Epithelial cell of prostate (primary cell): ENCODE measurements around the gene NECTIN4.
"Not testable (repeated sequence)": the region's sequence is repeated elsewhere in the genome, so short reads cannot be mapped to it uniquely, and the experiment has no call there.

Source experiments
- DNase-seq: peaks from one replicate; pipeline ENCODE4 v3.0.0-alpha.2; 2011; ENCODE audit warnings: low read depth, low spot score
- H3K27ac ChIP-seq: fragments of 450-650 bp; 2 replicates; pipeline ENCODE4 v1.5.1; 2017; ENCODE audit warnings: mild to moderate bottlenecking

The NECTIN4 gene

GRCh38 chr1:161066694-161067093 is 22.7 kb downstream of the NECTIN4 start:
- no peak for DNase-seq
- H3K27ac ChIP-seq: no peak overlapping the region

DNA sequence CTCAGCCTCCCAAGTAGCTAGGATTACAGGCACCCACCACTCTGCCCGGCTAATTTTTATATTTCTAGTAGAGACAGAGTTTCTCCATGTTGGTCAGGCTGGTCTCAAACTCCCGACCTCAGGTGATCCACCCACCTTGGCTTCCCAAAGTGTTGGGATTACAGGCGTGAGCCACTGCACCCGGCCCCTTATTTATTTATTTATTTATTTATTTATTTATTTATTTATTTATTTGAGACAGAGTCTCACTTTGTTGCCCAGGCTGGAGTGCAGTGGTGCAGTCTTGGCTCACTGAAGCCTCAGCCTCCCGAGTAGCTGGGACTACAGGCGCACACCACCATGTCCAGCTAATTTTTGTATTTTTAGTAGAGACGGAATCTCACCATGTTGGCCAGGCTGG is 23.7 kb downstream of the NECTIN4 start:
- not testable (repeated sequence) for H3K27ac ChIP-seq

GRCh38 chr1:161063936-161064335 is 25.4 kb downstream of the NECTIN4 start:
- H3K27ac ChIP-seq: not testable (repeated sequence)

More for the DNA sequence above, 23.7 kb downstream of the NECTIN4 start:
- not testable (repeated sequence) for DNase-seq

DNA sequence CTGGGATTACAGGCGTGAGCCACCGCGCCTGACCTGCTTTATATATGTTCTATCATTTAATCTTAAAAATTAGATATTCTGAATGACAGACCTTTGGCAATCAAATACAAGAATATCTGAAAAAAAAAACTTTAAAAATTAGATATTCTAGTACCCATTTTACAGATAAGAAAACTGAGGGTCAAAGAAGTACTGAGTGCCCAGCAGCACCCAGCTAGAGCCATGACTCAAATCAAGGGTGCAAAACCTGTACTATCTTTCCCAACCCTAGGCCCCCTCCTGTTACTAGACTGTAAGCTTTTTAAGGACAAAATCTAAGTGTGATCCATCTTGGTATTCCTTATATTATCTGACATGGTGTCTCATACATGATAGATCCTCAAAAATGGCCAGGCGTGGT is 27.9 kb downstream of the NECTIN4 start:
- no peak for DNase-seq
- no peak overlapping the region for H3K27ac ChIP-seq

More at GRCh38 chr1:161063936-161064335, 25.4 kb downstream of the NECTIN4 start:
- DNase-seq: not testable (repeated sequence)

GRCh38 chr1:161059293-161059692 is 30.1 kb downstream of the NECTIN4 start:
- no peak overlapping the region for H3K27ac ChIP-seq

DNA sequence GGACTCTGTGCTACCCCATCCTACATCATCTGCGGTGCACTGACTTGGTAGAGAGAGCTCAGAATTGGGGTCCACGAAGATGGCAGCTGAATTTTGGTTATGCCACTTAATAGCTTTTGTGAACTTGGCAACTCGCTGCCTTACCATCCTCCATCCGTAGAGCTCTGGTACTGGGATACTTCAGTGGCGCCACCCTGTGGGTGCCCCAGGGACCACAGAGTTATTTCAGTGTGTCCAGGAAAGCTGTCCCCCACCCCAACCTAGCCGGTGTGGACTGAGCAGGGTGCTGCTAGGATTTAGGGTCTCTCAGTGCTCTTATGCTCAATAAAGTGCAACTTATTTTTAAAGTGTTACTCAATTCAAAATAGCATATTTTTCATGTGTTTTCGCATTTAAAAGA is 34.6 kb downstream of the NECTIN4 start:
- H3K27ac ChIP-seq: no peak overlapping the region
- DNase-seq: no peak

More at GRCh38 chr1:161059293-161059692, 30.1 kb downstream of the NECTIN4 start:
- no peak for DNase-seq

DNA sequence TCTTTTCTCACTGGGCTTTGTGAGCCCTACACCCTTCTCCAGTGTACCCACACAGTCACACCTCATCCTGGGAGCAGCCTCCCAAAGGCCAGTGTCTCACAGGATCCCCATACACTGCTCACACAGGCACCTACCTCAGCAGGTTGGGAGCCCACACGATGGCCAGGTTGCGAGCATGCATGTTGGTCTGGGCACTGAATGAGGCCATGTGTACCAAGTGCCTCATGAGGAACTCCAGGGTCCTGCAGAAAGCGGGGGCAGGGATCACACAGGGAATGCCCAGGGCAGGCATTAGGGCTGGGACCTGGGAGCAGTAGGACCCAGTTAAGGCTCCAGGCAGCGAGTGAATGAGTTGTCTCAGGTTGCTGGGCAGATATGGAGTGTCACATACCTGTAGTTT is 35.1 kb downstream of the NECTIN4 start:
- DNase-seq: no peak
- H3K27ac ChIP-seq: no peak overlapping the region

DNA sequence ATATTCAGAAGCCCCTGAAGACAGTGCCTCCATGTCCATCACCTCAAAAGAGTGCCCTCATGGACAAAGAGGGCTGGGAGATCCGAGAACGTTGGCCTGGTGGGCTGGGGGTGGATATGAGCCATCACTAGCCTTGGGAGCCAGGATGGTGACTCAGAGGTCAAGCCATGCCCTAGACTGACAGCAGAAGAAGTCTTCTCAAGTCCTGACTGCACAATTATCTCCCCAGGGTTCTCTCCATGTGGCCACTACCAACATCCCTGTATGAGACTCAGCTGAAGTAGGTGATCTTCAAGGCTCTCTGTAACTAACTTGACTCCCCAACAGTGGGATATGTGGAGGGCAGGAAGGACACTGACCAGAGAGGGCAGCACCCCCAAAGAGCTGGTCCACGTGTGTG is 36.5 kb downstream of the NECTIN4 start:
- H3K27ac ChIP-seq: no peak overlapping the region
- DNase-seq: no peak

DNA sequence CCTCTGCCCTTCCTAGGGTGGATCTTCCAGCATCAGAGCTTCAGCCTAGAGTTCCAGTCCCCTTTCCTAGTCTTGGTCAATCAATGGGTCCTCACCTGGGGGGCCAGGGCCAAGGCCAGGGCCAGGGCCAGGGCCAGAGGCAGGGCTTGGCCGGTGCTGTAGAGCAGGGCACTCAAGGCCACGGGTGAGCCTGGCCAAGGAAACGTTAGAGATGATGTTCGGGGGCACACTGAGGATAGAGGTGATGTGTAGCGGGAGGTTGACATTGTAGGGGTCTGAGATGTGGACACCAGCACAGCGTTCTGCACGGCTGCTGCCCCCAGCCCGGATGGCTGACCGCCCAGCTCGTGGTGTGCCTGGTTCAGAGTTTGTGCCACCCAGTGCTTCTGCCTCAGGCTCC is 38.1 kb downstream of the NECTIN4 start:
- H3K27ac ChIP-seq: no peak overlapping the region
- no peak for DNase-seq

DNA sequence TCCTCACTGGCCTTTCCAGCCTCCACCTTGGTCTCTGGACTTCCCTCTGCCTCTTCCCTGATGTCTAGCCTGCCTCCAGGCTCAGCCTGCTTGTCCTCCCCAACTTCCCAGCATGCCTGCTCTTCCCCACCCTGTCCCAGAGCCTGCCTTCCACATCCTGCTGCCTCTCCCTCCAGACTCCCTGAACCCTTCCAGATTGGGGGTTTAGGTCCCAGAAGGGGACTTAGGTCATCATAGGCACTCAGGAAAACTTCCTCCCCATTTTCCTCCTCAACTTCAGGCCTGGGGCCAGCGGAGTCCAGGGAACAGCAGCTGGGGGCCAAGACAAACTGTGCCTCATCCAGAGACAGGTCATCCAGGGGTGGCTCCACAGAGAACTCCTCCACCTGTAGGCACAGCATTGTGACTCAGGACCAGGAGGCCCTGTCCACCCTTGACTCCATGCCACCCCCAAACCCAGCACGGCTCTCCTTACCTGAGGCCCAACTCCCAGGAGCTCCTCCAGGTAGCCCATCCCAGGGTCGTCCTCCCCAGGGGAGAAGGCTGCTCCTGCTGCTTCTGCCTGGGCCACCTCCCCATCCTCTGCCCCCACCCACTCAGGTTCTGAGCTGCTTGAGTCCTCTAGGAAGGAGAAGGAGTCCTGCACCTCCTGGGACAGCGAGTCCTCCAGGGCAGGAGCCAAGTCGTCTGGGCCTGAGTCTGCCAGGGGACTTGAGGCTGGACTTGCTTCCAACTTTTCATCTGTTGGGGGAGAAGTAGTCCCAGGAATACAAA is 40.2 kb downstream of the NECTIN4 start:
- no peak overlapping the region for H3K27ac ChIP-seq
- DNase-seq: no peak

DNA sequence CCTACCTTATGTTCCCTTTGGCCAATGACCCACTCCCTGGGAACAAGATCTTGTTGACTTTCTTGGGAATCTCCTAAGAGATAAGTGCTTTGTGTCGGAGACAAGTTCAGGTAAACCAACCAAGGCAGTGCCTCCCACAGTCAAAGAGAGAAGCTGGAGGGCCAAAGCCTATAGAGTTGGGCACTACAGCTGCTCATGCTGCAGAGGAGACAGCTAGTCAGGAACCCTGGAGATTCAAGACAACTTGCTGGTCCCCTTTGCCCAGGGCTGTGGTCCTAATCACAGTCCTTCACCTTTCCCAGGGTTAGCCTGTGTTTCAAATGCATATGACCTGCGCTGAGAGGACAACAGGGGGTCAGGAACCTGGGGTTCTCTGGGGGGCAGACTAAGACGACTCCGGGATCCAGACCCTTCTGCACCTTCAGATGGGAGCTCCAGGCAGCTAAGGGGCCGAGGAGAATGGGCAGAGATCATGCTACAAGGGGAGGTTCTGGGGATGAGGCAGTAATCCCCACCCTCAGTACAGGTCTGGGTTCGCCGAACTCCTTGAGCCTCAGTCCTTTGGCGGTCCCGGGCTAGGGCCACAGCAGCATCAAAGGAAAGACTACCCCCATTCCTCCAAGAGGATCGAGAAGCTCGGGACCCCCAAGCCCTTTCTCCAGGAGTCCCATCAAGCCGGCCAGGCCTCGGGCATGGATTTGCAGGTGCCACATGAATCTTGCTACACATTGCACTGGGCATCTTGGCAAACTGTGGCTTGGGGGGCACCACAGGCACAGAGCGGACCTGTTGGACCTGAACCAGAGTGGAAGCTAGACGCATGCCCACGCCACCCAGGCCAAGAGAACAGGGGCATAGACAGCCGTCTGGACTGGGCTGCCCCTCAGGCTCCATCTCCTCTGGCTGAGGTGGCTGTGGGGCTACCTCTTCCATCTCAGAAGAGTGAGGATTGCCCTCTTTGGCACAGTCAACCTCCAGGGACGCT is 41.6 kb downstream of the NECTIN4 start:
- DNase-seq: no peak
- H3K27ac ChIP-seq: no peak overlapping the region

GRCh38 chr1:161046605-161047228 is 42.6 kb downstream of the NECTIN4 start:
- no peak for DNase-seq
- peak overlapping the region; percentile 91 for H3K27ac ChIP-seq

GRCh38 chr1:161045736-161046604 is 43.4 kb downstream of the NECTIN4 start, which contains the start of gene USF1:
TSS of gene USF1 (minus strand) at chr1:161045977. CDS start at chr1:161043275, 2,702 bp downstream.
- peak within 1 kb of the TSS; percentile 91 for H3K27ac ChIP-seq
- peak; percentile 74 for DNase-seq

GRCh38 chr1:161044908-161045735 is 44.2 kb downstream of the NECTIN4 start:
- DNase-seq: no peak

GRCh38 chr1:161044535-161044907 is 44.8 kb downstream of the NECTIN4 start:
- DNase-seq: no peak
- H3K27ac ChIP-seq: peak overlapping the region; percentile 91

More at GRCh38 chr1:161044908-161045735, 44.2 kb downstream of the NECTIN4 start:
- peak overlapping the region; percentile 91 for H3K27ac ChIP-seq

DNA sequence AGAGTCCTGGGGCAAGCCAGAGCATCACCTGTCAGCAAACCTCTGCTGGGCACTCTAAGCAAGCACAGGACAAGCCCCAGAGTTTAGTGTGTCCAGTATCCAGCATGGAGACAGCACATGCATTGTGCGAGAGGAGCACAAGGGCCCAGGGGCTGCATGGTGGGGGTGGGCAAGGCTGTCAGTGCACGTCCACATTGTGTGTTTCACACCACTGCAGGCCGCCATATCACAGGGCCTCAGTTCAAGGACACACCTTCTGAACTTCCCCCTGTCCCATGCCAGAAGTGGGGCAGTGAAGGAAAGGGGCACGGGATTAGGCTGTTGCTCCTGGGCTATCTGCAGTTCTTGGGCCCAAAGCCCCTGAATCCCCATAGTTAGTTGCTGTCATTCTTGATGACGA is 49.8 kb downstream of the NECTIN4 start:
- H3K27ac ChIP-seq: peak overlapping the region; percentile 67
- DNase-seq: no peak

DNA sequence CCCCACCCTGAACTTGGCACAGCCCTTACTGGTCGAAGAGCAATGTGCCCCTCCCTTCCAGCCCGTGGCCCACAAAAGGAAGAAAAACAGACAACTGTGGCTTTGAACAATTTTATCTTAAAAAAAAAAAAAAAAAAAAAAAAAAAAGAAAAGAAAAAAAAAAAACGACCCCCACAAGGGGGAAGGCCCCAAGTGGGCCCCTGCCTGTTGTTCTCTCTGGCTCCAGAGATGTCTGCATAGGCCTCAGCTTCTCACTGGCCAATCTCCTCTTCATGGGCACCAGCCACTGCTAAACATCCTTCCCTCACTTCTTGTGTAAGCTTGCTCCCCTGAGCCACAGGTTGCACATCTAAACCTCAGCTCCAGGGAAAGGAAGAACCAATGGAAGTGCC is 50.2 kb downstream of the NECTIN4 start:
- DNase-seq: no peak
- H3K27ac ChIP-seq: peak overlapping the region; percentile 67

DNA sequence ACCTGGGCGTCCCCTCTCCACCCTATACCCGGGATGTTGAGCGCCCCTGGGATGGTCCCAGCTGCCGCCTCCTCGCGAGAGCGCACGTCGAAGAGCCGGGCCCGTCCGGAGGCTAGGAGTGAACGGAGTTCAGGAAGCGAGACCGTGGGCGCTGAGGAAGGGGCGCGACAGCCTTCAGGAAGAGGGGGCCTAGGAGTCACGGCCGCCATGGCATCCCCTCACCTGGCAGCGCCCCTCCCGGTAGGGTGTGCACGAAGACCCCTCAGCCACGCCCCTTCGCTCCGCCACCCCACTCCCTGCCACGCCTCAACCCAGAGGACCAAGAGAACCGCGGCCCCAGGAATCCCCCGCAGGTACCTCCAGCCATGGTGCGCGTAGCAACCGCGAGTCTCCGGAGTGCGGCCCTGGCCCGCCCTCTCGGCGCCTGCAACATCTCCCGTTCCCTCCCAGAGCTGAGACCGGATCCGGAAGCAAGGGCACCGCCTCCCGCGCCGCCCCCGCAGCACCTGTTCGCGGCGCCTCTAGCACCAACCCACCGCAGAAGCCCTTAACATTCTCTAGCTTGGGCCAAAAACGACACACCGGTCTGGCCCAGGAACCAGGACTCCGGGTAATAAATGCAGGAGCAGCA is 50.7 kb downstream of the NECTIN4 start, which contains the start of gene TSTD1:
TSTD1 (minus strand) TSS at position 442 of the 631 bp plus-strand sequence; CDS start at position 367, 75 bp downstream.
- no peak for DNase-seq
- peak within 1 kb of the TSS; percentile 67 for H3K27ac ChIP-seq
